Kidney (tissue), 14 donors: ENCODE measurements around the gene TEX29. TPM values are rescaled to one million over a fixed set of nuclear protein-coding genes. Genes with fewer than 3 reads are reported as not detected.

Source experiments
- DNase-seq, 5 donors: peaks; one replicate each; pipeline ENCODE4 v3.0.0-alpha.2; 2013 to 2020
- FAIRE-seq: peaks from 2 replicates; lab custom pipeline; 2012; peaks lifted over from hg19 to GRCh38; lab: Jason Lieb, UNC
- H3K27ac ChIP-seq, 2 donors: one replicate each; pipeline ENCODE4 v1.7.0; 2013; ENCODE audit warnings: low read depth in 2 of 2, low read length in 2 of 2, inconsistent platforms in 1 of 2
- H3K27me3 ChIP-seq: one replicate; pipeline ENCODE4 v1.7.1; 2013; ENCODE audit warnings: low read length, inconsistent platforms; ENCODE audit not compliant: control insufficient read depth, insufficient read depth
- H3K36me3 ChIP-seq, 3 donors: one replicate each; pipeline versions ENCODE4 v1.7.0 to v1.7.1; 2013; ENCODE audit warnings: low read length in 3 of 3, control low read depth in 1 of 3, inconsistent platforms in 1 of 3; ENCODE audit not compliant: insufficient read depth in 3 of 3, control insufficient read depth in 2 of 3
- H3K4me1 ChIP-seq, 3 donors: one replicate each; pipeline versions ENCODE4 v1.7.0 to v1.7.1; 2013; ENCODE audit warnings: low read length in 3 of 3, inconsistent platforms in 1 of 3, low read depth in 1 of 3; ENCODE audit not compliant: control insufficient read depth in 2 of 3, insufficient read depth in 2 of 3
- H3K4me3 ChIP-seq, 3 donors: one replicate each; pipeline versions ENCODE4 v1.7.0 to v1.8.1; 2013; ENCODE audit warnings: low read length in 3 of 3, control low read depth in 1 of 3, inconsistent platforms in 1 of 3
- H3K9ac ChIP-seq, 3 donors: one replicate each; pipeline versions ENCODE4 v1.7.0 to v1.7.1; 2013; ENCODE audit warnings: low read length in 3 of 3, control low read depth in 1 of 3, inconsistent platforms in 1 of 3
- H3K9me3 ChIP-seq, 3 donors: one replicate each; pipeline versions ENCODE4 v1.7.0 to v1.7.1; 2013; ENCODE audit warnings: low read length in 3 of 3, control low read depth in 1 of 3, inconsistent platforms in 1 of 3; ENCODE audit not compliant: control insufficient read depth in 2 of 3, insufficient read depth in 1 of 3
- CTCF ChIP-seq: IDR thresholded peaks from 3 replicates; pipeline ENCODE4 v1.5.1; 2012; ENCODE audit warnings: mild to moderate bottlenecking, moderate library complexity, borderline replicate concordance; ENCODE audit not compliant: insufficient read depth; ENCODE audit errors: extremely low read depth
- intact Hi-C: fragments of 100-400 bp; cut with DNase I; formaldehyde crosslinking; loops from one replicate; pipeline ENCODE4 v1.11.1; 2022
- polyA plus RNA-seq: library from polyadenylated mRNA; stranded (reverse); fragments of 350-450 nt; fragmentation: Illumina TruSeq; extraction: RNeasy Lipid Tissue Mini Kit (QIAGEN cat#74804); gene quantifications from one replicate; pipeline ENCODE4 v1.2.3, GENCODE V29; 2014; ENCODE audit warnings: low read depth, low replicate concordance; ENCODE audit not compliant: insufficient read depth
- total RNA-seq: library from RNA; stranded (reverse); fragmentation: NEBNext Ultra II Directional; extraction: Animal tissue kit (Norgen Biotek cat#: 25700); gene quantifications from one replicate; pipeline ENCODE4 v1.2.1, GENCODE V29; 2021
- donor health status: control.
- donor health status: control.
- donor health status: control.
- donor health status: control.
- donor health status: control.
- donor health status: DM: yes; HTN: yes; CAD: no.
- donor health status: Normal renal cell carcinoma (clear cell type).

The TEX29 gene
- total and polyA plus RNA-seq, 2 donors from 2014 or later: not detected

- no peaks in the 10 kb centered on the region for H3K4me1 ChIP-seq
- H3K9ac ChIP-seq: no peak overlapping the region
- TF ChIP-seq CTCF: no peak
- H3K36me3 ChIP-seq: no peaks in the 10 kb centered on the region
- H3K9me3 ChIP-seq: no peaks in the 10 kb centered on the region
- H3K4me3 ChIP-seq: no peak overlapping the region
- no peak overlapping the region for H3K27ac ChIP-seq
- intact Hi-C loops: no loop called here
- no peak for FAIRE-seq
- no peaks in the 10 kb centered on the region for H3K27me3 ChIP-seq
- no peak for DNase-seq
Observed at GRCh38 chr13:111359930-111360329, 39.5 kb downstream of the TEX29 start.

DNA sequence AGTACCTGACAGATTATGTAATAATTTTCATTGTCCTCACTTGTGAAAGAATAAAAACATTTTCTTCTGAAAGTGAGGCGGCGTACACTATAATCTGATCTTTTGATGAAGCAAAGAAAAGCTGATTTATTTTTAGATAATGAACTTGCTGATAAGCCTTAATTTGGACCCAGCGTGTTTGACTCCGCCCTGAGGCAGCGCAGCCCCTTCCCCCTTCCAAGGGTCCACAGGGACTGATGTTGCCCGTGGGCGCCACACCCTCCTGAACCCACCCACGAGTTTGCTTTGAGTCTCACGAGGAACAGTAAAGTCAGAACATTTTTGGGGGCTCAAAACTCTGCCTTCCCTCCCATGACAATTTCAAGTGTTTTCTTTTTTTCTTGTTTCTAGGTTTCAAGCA, 40.0 kb downstream of the TEX29 start:
- FAIRE-seq (no peak), DNase-seq (no peak)
- TF ChIP-seq CTCF: no peak
- Histone ChIP-seq H3K4me1 (no peaks in the 10 kb centered on the region), H3K9ac (no peak overlapping the region), H3K36me3 (no peaks in the 10 kb centered on the region), H3K9me3 (no peaks in the 10 kb centered on the region), H3K27ac (no peak overlapping the region), H3K27me3 (no peaks in the 10 kb centered on the region), H3K4me3 (no peak overlapping the region)
- intact Hi-C loops: no loop called here

DNA sequence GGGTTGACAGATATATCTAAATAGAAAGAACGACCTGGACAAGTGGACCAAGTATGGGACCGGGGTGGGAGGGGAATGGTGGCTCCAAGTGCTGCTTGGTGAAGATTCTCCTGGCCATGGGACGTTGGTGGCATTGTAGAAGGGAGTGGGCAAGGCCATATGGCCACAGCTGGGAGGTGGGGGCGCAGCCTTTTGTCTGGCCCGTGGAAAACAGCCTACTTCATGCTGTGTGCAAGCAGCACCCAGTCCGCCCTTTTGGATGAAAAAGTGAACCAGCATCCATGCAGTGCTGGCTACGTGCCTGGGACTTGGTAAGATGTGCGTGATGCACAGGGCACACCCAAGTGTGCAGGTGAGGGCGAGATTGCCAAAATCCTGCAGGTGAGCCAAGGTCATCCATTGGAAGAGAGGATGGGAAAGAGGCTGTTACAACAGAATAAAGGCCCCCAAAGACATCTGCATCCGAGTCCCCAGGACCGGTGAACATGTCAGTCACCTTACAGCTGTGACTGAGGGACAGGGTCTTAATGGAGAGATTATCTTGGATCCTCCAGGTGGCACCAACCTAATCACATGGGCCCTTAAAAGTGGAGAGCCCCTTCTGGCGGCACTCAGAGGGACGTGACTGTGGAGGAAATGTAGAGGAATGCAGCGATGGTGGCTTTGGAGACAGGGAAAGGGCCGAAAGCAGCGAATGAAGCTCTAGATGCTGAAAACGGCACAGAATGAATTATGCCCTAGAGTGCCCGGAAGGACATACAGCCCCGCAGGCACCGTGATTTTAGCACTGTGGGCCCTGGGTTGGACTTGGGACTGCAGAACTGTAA, 40.8 kb downstream of the TEX29 start:
- DNase-seq (no peak), FAIRE-seq (no peak)
- no peaks in the 10 kb centered on the region for H3K27me3 ChIP-seq
- no peaks in the 10 kb centered on the region for H3K36me3 ChIP-seq
- H3K4me1 ChIP-seq: no peaks in the 10 kb centered on the region
- no peak for TF ChIP-seq CTCF
- H3K27ac ChIP-seq: no peak overlapping the region
- H3K9me3 ChIP-seq: no peaks in the 10 kb centered on the region
- H3K9ac ChIP-seq: no peak overlapping the region
- intact Hi-C loops: no loop called here
- no peak overlapping the region for H3K4me3 ChIP-seq
